IMR-90 (cell line): ENCODE data around the gene CAMTA1.

ENCODE experiments used
- BHLHE40 ChIP-seq: fragments of 150-350 bp; IDR thresholded peaks from 2 replicates; pipeline ENCODE4 v1.6.1; 2016; ENCODE audit warnings: mild to moderate bottlenecking, low read depth, low read length
- CEBPB ChIP-seq: IDR thresholded peaks from 2 replicates; pipeline ENCODE4 v1.6.1; 2012; ENCODE audit warnings: low read depth, low read length, improper control_type of control experiment
- CHD1 ChIP-seq: IDR thresholded peaks from 2 replicates; pipeline ENCODE4 v1.6.1; 2012; ENCODE audit warnings: low read depth, low read length, improper control_type of control experiment
- CTCF ChIP-seq: conservative IDR thresholded peaks from 2 replicates; pipeline ENCODE4 v1.5.1; 2012; ENCODE audit warnings: mild to moderate bottlenecking, low read depth, low read length, improper control_type of control experiment
- ELK1 ChIP-seq: fragments of 150-350 bp; IDR thresholded peaks from 2 replicates; pipeline ENCODE4 v1.6.1; 2016; ENCODE audit warnings: low read depth, mild to moderate bottlenecking, low read length, moderate library complexity, borderline replicate concordance
- FOS ChIP-seq: fragments of 150-350 bp; IDR thresholded peaks from 2 replicates; pipeline ENCODE4 v1.6.1; 2016; ENCODE audit warnings: low read depth, low read length
- MAFK ChIP-seq: IDR thresholded peaks from 2 replicates; pipeline ENCODE4 v1.6.1; 2012; ENCODE audit warnings: low read depth, low read length, improper control_type of control experiment
- MXI1 ChIP-seq: IDR thresholded peaks from 2 replicates; pipeline ENCODE4 v1.6.1; 2012; ENCODE audit warnings: low read depth, mild to moderate bottlenecking, low read length, moderate library complexity, borderline replicate concordance
- NFE2L2 ChIP-seq: fragments of 150-350 bp; IDR thresholded peaks from 2 replicates; pipeline ENCODE4 v1.6.1; 2016; ENCODE audit warnings: low read depth, mild to moderate bottlenecking, low read length
- POLR2A ChIP-seq: IDR thresholded peaks from 2 replicates; pipeline ENCODE4 v1.6.1; 2012; ENCODE audit warnings: mild to moderate bottlenecking, low read depth, low read length
- RAD21 ChIP-seq: IDR thresholded peaks from 2 replicates; pipeline ENCODE4 v1.6.1; 2012; ENCODE audit warnings: low read length, improper control_type of control experiment
- RCOR1 ChIP-seq: IDR thresholded peaks from 2 replicates; pipeline ENCODE4 v1.6.1; 2012; ENCODE audit warnings: mild to moderate bottlenecking, low read length, improper control_type of control experiment; ENCODE audit not compliant: insufficient replicate concordance
- RFX5 ChIP-seq: IDR thresholded peaks from 2 replicates; pipeline ENCODE4 v1.8.0; 2012; ENCODE audit warnings: low read depth, mild to moderate bottlenecking, low read length, moderate library complexity
- USF2 ChIP-seq: fragments of 150-350 bp; IDR thresholded peaks from 2 replicates; pipeline ENCODE4 v1.6.1; 2017; ENCODE audit warnings: mild to moderate bottlenecking, antibody characterized with exemption, low read length, low read depth

GRCh38 chr1:7062346-7063061, 277.2 kb downstream of the CAMTA1 start:
- no peak for TF ChIP-seq CTCF
- no peak for TF ChIP-seq MAFK
- no peak for TF ChIP-seq MXI1
- no peak for TF ChIP-seq BHLHE40
- TF ChIP-seq POLR2A: no peak
- no peak for TF ChIP-seq RCOR1
- TF ChIP-seq RFX5: no peak
- no peak for TF ChIP-seq FOS
- no peak for TF ChIP-seq RAD21
- TF ChIP-seq CEBPB: no peak
- TF ChIP-seq USF2: no peak
- TF ChIP-seq NFE2L2: no peak
- no peak for TF ChIP-seq CHD1
- no peak for TF ChIP-seq ELK1
